ENCODE results near the gene ANKDD1A. TPM values are rescaled to one million over a fixed set of nuclear protein-coding genes. Genes with fewer than 3 reads are reported as not detected.

Gene ANKDD1A
- total RNA-seq, 2 donors from 2014 or later = 3.3 to 23.9 TPM

DNA sequence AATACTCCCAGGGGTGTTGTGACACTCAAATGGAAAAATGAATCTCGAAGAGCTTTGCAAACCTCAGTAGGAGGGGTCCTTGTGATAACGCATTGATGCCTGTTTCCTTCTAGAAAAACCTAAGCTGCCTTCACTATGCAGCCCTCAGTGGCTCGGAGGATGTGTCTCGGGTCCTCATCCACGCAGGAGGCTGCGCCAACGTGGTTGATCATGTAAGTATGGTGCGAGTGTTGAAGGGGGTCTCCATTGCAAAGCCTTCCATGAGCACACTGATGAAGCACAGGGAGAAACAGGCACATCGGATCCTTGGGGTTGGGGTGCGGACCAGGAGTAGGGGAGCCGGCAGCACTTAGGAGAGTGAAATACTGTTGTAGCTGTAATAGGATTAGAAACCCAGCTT, 22.3 kb downstream of the ANKDD1A start:
- intact Hi-C loops (cut with DNase I) = no loop called here
- Histone ChIP-seq H3K36me3 (no peaks in the 10 kb centered on the region), H3K4me1 (replicated peaks) (no peaks in the 10 kb centered on the region), H3K27me3 (replicated peaks; ENCODE audit: insufficient read depth) (no peaks in the 10 kb centered on the region), H3K9me3 (no peaks in the 10 kb centered on the region), H3K27ac (no peak overlapping the region), H3K4me3 (no peak overlapping the region)
- TF ChIP-seq CTCF (IDR thresholded peaks at IDR 0.05) (no peak), POLR2AphosphoS5 (IDR thresholded peaks at IDR 0.05) (no peak), POLR2A (IDR thresholded peaks at IDR 0.05) (no peak)
- 96% methylated on average over 11 of the region's 11 CpGs for WGBS
- DNase-seq (ENCODE audit: low spot score) = no peak

GRCh38 chr15:64938192-64938591, 26.5 kb downstream of the ANKDD1A start:
- Histone ChIP-seq H3K4me3 (no peak overlapping the region), H3K4me1 (replicated peaks) (no peaks in the 10 kb centered on the region), H3K27me3 (replicated peaks; ENCODE audit: insufficient read depth) (no peaks in the 10 kb centered on the region), H3K27ac (no peak overlapping the region), H3K9me3 (no peaks in the 10 kb centered on the region), H3K36me3 (no peaks in the 10 kb centered on the region)
- WGBS = 66% methylated on average over 3 of the region's 3 CpGs
- intact Hi-C loops (cut with DNase I) = no loop called here
- no peak for DNase-seq (ENCODE audit: low spot score)
- TF ChIP-seq CTCF (IDR thresholded peaks at IDR 0.05) (no peak), POLR2AphosphoS5 (IDR thresholded peaks at IDR 0.05) (no peak), POLR2A (IDR thresholded peaks at IDR 0.05) (no peak)

- H3K27me3 ChIP-seq (replicated peaks; ENCODE audit: insufficient read depth) = no peaks in the 10 kb centered on the region
- no peaks in the 10 kb centered on the region for H3K36me3 ChIP-seq
- no peak overlapping the region for H3K27ac ChIP-seq
- TF ChIP-seq POLR2A (IDR thresholded peaks at IDR 0.05) = no peak
- TF ChIP-seq POLR2AphosphoS5 (IDR thresholded peaks at IDR 0.05) = no peak
- no peak for TF ChIP-seq CTCF (IDR thresholded peaks at IDR 0.05)
- no peaks in the 10 kb centered on the region for H3K4me1 ChIP-seq (replicated peaks)
- H3K4me3 ChIP-seq = no peak overlapping the region
- intact Hi-C loops (cut with DNase I) = no loop called here
- DNase-seq (ENCODE audit: low spot score) = no peak
- H3K9me3 ChIP-seq = no peaks in the 10 kb centered on the region
- WGBS = 76% methylated on average over 8 of the region's 8 CpGs
Observed at GRCh38 chr15:64942356-64942755, 30.7 kb downstream of the ANKDD1A start.

- no peak overlapping the region for H3K27ac ChIP-seq
- intact Hi-C loops (cut with DNase I) = no loop called here
- DNase-seq (ENCODE audit: low spot score) = no peak
- H3K4me3 ChIP-seq = no peak overlapping the region
- 91% methylated on average over 6 of the region's 6 CpGs for WGBS
- no peaks in the 10 kb centered on the region for H3K36me3 ChIP-seq
- no peaks in the 10 kb centered on the region for H3K4me1 ChIP-seq (replicated peaks)
- TF ChIP-seq CTCF (IDR thresholded peaks at IDR 0.05) (no peak), POLR2A (IDR thresholded peaks at IDR 0.05) (no peak), POLR2AphosphoS5 (IDR thresholded peaks at IDR 0.05) (no peak)
- no peaks in the 10 kb centered on the region for H3K9me3 ChIP-seq
- H3K27me3 ChIP-seq (replicated peaks; ENCODE audit: insufficient read depth) = no peaks in the 10 kb centered on the region
Observed at GRCh38 chr15:64943512-64944225, 32.0 kb downstream of the ANKDD1A start.

GRCh38 chr15:64944961-64945360, 33.3 kb downstream of the ANKDD1A start:
- Histone ChIP-seq H3K9me3 (no peaks in the 10 kb centered on the region), H3K27ac (no peak overlapping the region), H3K4me3 (no peak overlapping the region), H3K36me3 (no peaks in the 10 kb centered on the region), H3K27me3 (replicated peaks; ENCODE audit: insufficient read depth) (no peaks in the 10 kb centered on the region), H3K4me1 (replicated peaks) (no peaks in the 10 kb centered on the region)
- WGBS = 71% methylated on average over 4 of the region's 4 CpGs
- intact Hi-C loops (cut with DNase I) = no loop called here
- DNase-seq (ENCODE audit: low spot score) = no peak
- TF ChIP-seq POLR2AphosphoS5 (IDR thresholded peaks at IDR 0.05) = no peak
- no peak for TF ChIP-seq POLR2A (IDR thresholded peaks at IDR 0.05)
- TF ChIP-seq CTCF (IDR thresholded peaks at IDR 0.05) = no peak
